ENCODE data around the gene CD248.

The CD248 gene

GRCh38 chr11:66328302-66329144 is 11.7 kb upstream of the CD248 start:
- ChIA-PET POLR2A (no interaction called here), CTCF (interaction anchor here (0.6 to 8.7 kb wide), 9 partner anchors 10 to 40 kb away, joined by 3 to 126 read pairs (median 5); partner anchors contain the start of genes BRMS1 and YIF1A)
- TF ChIP-seq CTCF (IDR thresholded peaks at IDR 0.05; ENCODE audit: control extremely low read depth, extremely low read depth, low read depth, missing control alignments) = peak; percentile 95
- DNase-seq (ENCODE audit: extremely low spot score) = peak; percentile 88

- TF ChIP-seq CTCF (IDR thresholded peaks at IDR 0.05; ENCODE audit: control extremely low read depth, extremely low read depth, low read depth, missing control alignments) = no peak
- ChIA-PET CTCF (no interaction called here), POLR2A (no interaction called here)
- no peak for DNase-seq (ENCODE audit: extremely low spot score)
Observed at GRCh38 chr11:66328031-66328301, 11.1 kb upstream of the CD248 start.

- ChIA-PET POLR2A (no interaction called here), CTCF (interaction anchor here (0.8 to 3.7 kb wide), 4 partner anchors 9 to 61 kb away, joined by 3 to 34 read pairs (median 4); no protein-coding TSS in a partner anchor)
- no peak for DNase-seq (ENCODE audit: extremely low spot score)
- no peak for TF ChIP-seq CTCF (IDR thresholded peaks at IDR 0.05; ENCODE audit: control extremely low read depth, extremely low read depth, low read depth, missing control alignments)
Observed at GRCh38 chr11:66327171-66328030, 10.6 kb upstream of the CD248 start.

GRCh38 chr11:66326261-66327111 is 9.6 kb upstream of the CD248 start:
- no peak for TF ChIP-seq CTCF (IDR thresholded peaks at IDR 0.05; ENCODE audit: control extremely low read depth, extremely low read depth, low read depth, missing control alignments)
- POLR2A ChIA-PET = no interaction called here
- CTCF ChIA-PET = interaction anchor here (0.8 to 3.7 kb wide), 4 partner anchors 9 to 62 kb away, joined by 3 to 34 read pairs (median 4); no protein-coding TSS in a partner anchor
- no peak for DNase-seq (ENCODE audit: extremely low spot score)

- TF ChIP-seq CTCF (IDR thresholded peaks at IDR 0.05; ENCODE audit: control extremely low read depth, extremely low read depth, low read depth, missing control alignments) = no peak
- POLR2A ChIA-PET = no interaction called here
- DNase-seq (ENCODE audit: extremely low spot score) = no peak
- CTCF ChIA-PET = interaction anchor here (3.7 kb wide), 1 partner anchor 13 kb away, joined by 34 read pairs; no protein-coding TSS in a partner anchor
Observed at GRCh38 chr11:66325263-66325671, 8.4 kb upstream of the CD248 start.

- POLR2A ChIA-PET = no interaction called here
Observed at GRCh38 chr11:66324664-66325063, 7.8 kb upstream of the CD248 start.

More at GRCh38 chr11:66324664-66325063, 7.8 kb upstream of the CD248 start:
- CTCF ChIA-PET = interaction anchor here (3.7 kb wide), 1 partner anchor 13 kb away, joined by 34 read pairs; no protein-coding TSS in a partner anchor
- DNase-seq (ENCODE audit: extremely low spot score) = no peak
- no peak for TF ChIP-seq CTCF (IDR thresholded peaks at IDR 0.05; ENCODE audit: control extremely low read depth, extremely low read depth, low read depth, missing control alignments)

All from GM10248 (cell line).